NT2/D1 (cell line): Measurements from ENCODE around the gene LY86.

Experiments
- SUZ12 ChIP-seq: IDR thresholded peaks from 2 replicates; pipeline ENCODE4 v1.6.1; 2011; ENCODE audit not compliant: insufficient read length, insufficient read depth; ENCODE audit errors: extremely low read depth
- ZNF274 ChIP-seq: IDR thresholded peaks from 2 replicates; pipeline ENCODE4 v1.6.1; 2011; ENCODE audit warnings: mild to moderate bottlenecking, low read depth, low read length

GRCh38 chr6:6599468-6599873, 11.0 kb downstream of the LY86 start:
- TF ChIP-seq SUZ12: no peak
- TF ChIP-seq ZNF274: no peak
